ENCODE measurements around the gene SRPX.

Gene SRPX, protein sequence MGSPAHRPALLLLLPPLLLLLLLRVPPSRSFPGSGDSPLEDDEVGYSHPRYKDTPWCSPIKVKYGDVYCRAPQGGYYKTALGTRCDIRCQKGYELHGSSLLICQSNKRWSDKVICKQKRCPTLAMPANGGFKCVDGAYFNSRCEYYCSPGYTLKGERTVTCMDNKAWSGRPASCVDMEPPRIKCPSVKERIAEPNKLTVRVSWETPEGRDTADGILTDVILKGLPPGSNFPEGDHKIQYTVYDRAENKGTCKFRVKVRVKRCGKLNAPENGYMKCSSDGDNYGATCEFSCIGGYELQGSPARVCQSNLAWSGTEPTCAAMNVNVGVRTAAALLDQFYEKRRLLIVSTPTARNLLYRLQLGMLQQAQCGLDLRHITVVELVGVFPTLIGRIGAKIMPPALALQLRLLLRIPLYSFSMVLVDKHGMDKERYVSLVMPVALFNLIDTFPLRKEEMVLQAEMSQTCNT

DNA sequence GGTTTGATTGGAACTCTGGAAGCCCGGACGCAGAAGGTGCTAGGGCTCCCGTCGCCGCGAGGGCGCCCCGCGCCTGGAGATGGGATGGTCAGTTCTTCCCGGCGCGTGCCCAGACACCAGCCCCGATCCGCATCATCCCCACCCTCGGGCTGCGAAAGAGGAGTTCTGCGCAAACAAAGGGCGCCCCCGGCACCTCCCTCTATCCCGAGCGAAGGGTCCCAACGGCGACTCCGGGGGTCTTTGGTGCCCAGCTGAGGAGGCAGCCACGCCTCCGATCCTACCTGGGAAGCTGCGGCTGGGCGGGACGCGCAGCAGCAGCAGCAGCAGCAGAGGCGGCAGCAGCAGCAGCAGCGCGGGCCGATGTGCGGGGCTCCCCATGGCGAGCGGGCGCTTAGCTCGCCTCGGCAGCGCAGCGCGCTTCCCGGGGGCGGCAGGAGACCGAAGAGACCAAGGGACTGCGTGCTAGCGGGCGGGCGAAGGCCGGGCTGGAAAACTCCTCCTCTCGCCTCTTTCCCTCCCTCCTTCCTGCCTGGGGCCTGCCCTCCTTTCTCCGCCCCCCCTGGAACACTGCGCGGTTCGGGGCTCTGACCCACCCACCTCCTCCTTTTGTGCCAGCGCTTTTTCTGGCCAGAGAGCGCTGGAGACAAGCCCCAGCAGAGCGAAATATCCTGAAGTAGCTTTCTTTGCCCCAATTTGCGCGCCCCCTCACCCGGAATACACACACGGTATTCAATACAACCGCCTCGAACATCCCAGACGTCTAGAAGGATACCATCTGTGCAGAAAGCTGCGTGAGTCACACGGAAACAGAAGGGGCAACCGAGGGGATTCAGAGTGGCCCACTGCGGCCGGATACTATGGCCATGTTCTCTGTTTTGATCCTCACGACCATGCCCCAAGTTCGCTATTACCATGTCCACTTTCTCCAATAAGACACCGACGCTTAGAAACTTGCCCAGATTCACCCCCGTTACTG is at the start of gene SRPX:
Gene SRPX, minus strand, starts transcription at position 457 of the 976 bp plus-strand sequence. Its CDS starts 79 bp downstream, at position 378.
- no peak for DNase-seq (ENCODE audit: low read depth)

DNA sequence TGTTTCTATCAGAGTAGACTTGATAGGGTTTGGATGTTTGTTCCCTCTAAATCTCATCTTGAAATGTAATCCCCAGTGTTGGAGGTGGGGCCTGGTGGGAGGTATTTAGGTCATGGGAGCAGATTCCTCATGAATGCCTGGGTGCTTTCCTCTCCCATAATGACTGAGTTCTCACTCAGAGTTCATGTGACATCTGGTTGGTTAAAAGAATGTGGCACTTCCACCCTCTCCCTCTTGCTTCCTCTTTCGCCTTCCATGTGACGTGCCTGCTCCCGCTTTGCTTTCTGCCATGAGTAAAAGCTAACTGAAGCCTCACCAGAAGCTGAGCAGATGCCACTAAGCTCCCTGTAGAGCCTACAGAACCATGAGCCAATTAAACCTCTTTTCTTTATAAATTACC is 47.3 kb upstream of the SRPX start:
- DNase-seq (ENCODE audit: low read depth) = no peak

DNA sequence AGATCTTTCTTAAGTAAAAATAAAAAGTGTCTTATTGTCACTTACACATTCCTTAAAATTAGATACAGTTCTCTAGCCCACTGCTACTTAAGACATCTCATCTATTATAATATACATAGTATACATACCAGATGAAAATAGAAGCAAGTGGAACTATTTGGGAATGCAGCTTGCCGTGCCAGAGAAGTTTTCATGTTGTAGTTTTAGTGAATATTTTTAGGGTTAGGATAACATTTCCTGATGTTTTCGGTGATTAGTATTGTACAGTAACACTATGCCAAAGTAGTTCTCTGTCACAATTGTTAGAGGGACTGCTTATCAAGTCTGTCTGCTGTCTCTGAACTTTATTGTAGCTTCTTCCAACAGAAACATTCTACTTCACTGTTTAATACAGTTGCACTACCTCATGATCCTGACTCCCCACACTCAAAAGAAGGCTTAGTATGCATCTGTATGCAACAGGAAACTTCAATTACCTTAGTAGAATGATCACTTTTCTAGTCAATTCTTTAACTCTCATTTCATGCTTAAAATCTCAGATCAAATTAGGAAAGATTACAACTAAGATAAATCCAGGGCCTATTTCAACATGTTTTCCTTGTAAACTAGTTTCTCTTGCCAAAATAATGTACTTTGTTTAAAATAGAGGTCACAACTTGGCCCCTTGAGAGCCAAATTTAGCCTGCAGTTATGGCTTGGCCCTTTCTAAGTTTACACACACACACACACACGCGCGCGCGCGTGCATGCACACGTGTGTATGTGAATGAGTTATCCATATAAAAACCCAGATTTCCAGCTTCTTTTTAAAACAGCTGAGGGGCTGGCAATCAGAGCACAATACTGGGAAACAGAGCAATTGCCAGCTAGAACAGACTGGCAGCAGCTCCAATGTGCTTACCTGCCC is 42.3 kb upstream of the SRPX start:
- no peak for DNase-seq (ENCODE audit: low read depth)

DNA sequence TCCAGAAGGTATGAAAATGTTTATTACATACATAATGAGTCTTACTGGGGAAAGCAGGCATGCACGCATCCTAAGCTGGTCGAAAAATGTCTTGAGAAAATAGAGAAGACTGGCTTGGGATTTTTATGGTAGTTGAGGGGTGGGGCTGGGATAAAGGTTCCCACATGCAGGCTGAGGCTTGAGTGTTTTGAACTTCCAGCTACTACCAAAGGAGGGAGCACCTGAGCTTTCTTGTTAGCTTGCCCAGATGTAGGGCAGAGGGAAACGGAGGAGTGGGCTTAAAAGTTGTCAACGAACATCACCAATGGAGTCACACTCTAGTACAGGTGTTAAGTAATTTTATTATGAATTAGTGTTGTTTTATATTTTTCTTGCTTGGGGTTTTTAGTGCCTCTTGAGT is 39.6 kb upstream of the SRPX start:
- DNase-seq (ENCODE audit: low read depth) = no peak

DNA sequence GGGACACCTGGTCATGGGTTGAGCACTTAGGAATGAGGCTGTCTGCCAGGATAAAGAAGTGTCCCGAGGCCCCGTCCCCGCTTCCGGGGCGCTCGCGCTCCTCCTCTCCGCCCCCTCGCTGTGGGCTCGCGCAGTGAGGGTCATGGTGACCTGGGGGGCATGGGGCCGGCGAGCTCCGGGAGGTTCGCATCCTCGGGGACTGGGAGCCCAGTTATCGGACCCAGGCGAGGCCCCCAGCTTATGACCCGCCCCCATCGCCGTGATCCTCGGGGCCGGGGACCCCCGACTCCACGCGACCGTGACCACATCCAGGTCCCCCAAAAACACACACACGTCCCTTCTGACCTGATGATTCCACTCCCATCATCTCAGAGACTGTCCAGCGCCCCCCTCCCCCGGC is 35.3 kb upstream of the SRPX start:
- DNase-seq (ENCODE audit: low read depth) = no peak

DNA sequence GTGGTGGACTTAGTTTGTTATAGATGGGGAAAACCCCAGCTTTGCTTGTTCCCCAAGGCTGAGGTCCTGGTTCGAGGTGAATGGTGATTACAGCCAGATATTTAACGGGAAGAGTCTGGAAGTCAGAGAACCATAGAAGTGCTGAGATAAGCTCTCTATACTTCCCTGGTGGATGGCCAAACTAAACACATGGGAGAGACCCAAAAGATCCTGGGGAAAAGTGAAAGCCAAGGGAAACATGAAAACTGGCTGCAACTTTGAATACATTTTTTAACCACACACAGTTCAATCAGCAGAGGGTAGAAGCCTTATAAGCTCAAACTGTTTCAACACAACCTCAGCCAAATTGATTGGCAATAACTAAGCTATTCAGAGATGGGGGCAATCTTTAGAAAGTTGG is 29.3 kb upstream of the SRPX start:
- no peak for DNase-seq (ENCODE audit: low read depth)

DNA sequence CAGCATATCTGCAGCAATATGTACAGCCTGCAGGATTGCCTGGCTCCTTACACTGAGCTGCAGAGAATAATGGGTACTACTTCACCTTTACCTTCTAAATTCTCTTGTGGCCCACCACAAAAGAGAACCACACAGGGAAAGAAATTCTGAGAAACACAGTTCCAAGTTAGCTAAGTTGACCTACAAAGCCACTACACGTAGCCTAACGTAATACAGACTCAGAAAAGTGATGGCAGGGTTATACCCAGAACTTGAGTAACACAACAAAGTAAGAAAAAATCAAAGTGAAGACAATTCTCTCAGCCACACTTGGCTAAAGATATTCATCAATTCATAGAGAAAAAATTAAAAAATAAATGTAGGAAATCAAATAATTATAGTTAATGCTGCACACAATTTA is 26.4 kb upstream of the SRPX start:
- DNase-seq (ENCODE audit: low read depth) = no peak

DNA sequence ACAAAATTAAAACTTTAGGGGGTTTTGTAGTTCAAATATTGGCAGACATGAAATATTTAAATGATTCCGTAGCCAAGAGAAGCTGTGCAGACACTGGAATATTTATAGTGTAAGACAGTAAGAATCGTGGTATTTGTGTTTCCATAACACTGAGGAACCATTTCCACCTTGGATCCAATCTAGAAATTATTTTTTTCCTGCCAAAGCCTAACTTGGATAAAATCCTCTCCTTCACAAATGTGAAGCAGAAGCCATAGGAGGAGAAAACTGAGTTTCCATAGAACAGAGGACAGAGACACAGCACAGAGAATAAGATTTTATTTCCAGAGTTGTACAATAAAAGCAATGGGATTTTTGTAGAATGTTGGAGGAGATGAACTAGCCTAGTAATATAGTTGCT is 19.9 kb upstream of the SRPX start:
- no peak for DNase-seq (ENCODE audit: low read depth)

DNA sequence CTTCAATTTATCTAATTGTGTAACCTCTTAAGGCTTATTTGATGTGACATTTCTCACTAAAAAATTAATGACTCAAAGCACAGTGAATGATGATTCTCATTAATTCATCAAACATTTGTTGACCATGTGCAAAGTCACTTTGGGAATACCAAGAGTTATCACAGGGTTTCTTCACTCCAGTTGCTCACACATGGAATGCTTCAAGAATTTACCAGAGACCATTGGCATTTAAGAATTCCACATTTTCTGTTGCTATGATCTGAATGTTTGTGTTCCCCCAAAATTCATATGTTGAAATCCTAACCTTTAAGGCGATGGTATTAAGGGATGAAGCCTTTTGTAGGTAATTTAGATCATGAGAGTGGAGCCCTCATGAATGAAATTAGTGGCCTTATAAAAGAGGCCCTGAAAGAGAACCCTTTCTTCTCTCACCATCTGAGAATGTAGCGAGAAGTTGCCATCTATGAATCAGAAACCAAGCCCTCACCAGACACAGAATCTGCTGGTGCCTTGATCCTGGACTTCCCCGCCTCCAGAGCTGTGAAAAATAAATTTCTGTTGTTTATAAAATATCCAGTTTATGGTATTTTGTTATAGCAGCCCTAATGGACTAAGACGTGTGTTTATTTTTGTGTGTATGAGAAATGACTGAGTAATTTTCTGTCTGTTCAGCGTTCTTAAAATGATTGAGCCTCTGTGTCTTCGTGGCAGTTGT is 16.4 kb upstream of the SRPX start:
- DNase-seq (ENCODE audit: low read depth) = no peak

DNA sequence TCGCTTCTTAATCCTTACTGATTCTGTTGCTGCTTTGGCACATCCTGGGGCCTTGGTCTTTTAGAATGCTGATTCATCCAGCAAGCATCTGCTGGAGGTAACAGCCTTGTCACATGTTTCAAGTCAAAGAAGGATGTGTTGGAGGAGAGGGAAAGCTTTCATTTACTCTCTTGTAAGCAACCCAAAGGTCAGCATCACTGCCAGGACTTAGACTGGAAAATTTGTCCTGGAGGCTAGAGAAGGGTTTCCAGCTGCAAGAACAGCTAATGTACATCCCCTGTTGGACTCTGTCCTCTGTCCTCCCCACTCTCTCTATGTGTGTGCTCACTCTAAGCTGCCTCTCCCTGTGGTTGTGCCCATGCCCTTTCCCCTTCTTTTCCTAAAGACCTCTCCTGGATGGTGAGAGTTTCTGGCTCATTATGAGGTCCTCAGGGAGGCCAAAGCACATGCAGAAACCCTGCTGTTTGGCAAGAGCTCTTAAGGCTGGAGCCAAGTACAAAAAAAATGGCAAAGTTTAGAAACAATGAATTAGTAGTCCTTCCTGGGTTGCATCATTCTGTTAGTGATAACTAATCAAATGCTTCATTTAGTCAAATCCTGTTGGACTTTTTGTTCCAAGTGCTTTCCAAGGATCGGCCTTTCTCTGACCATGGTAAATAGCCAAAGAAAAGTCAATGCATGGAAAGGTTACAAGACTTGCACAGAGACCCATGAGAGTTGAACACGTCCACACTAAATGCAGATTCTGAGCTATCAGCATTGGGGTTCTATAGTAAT is 13.4 kb upstream of the SRPX start:
- no peak for DNase-seq (ENCODE audit: low read depth)

DNA sequence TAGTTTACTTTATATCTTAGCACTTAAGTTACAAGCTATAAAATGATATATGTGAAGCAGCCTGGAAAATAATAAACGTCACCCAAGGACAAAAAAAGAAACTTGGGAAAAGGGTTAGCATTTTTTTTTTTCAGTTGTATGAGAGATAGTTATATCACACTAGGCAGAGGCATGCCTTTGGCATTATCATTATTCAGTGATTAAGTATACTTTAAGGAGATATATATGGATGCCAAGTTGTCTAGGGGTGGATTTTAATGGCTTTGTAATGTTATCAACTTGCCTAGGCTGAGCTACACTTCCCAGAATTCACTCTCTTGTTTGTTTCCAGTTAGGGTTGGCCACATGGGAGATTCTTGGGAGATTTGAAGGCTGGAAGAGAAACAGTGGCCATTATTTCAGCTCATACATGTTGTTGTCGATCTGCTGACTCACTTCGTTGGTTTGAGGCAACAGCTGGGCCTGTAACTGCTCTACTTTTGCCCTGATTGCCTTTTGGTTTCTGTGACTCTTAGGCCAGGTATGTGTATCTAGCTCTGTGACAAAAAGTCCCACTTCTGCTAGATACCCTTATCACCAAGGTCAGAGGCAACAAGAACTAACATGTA is 11.5 kb upstream of the SRPX start:
- DNase-seq (ENCODE audit: low read depth) = no peak

DNA sequence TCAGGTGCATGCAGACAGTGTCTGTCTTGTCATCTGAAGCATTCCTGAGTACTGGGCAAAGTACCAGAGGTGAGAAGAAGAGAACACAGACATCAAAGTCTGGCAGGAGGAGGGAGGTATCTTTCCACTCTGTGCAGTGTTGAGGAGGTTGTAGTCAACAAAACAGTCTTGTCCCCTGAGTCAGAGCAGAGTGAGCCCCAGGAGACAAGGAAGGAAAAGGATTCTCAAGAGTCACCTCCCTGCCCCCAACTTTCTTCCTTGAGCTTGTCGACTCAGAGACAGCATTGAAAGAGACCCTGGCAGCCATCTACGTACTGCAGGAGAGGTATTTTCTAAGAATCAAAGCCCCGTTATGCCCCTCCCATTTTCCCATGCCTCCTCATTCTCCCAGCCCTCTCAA is 4.4 kb upstream of the SRPX start:
- no peak for DNase-seq (ENCODE audit: low read depth)

DNA sequence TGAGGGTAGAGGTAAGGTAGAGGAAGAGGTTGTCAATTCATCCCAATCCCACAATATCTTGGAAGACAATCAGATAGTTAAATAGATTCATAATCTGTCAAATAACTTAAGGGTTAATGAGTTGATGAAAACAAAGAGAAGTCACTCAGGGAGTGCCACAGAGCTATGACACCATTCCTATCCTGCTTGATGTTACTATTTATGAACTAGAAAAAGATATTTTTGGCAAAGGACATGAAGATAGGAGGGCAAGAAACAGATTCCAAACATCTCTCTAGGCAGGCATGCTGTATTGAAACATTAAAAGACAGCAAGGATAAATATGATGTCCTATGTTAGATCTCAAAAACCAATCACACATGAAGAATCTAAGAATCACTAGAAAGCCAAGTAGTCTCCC is 3.5 kb upstream of the SRPX start:
- no peak for DNase-seq (ENCODE audit: low read depth)

DNA sequence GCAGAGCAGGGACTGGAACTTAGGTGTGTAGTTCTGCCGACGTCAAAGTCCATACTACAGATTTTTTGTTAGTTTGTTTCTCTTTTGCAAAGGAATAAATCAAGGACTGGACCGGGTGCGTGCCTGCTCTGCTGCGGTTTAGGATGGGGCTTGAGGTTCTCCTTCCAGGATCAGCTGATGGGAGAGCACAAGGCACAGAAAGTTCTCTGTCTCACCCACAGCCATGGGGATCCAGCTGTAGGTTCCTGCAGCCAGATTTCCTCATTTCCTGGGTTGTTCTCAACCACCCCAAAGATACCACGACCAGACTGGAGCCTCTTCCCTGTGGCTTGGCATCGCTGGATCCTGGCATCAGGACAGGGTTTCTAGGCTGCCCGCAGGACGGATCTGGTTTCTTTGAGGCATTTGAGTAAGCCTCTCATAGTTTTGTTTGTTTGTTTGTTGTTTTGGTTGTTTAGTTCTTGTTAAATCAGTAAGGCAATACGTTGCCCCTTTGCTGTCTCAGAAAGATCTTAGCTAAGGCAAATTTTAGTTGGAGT is 789 bp upstream of the SRPX start:
- DNase-seq (ENCODE audit: low read depth) = no peak

DNA sequence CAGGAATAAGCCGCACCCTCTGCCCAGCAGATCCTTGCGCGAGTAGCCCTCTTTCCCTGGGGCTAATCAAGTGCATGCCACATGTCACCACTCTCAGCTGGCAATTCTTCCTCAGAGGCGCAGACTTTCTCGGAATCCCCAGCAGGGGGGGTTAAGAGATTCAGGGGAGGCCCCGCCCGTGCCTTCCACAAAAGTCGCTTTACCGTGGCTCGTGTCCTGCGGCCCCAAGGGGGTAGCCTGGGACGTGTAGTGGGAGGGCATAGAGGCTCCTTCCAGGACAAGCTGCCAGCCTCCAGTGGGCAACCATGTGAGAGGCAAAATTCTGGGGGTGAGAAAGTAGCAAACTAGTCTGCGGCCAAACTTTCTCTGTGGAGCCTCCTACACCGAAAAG is 652 bp downstream of the SRPX start:
- DNase-seq (ENCODE audit: low read depth) = no peak

DNA sequence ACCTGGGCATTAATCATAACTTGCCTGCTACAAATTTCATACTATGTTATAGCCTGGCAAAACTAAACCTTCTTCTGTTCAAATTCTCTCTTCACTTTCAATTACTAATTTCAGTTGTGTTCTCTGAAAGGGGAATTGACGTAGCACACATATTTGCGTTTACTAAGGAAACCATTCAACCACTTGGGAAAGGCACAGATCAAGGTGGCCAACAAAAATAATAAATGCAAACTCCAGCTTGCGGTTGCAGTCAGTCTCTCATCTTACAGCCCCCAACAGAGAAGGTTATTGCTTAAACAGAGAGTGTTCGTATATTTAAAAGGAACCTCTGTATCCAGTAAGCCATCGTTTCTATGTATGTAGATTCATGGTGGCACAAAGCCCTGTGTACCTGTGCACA is 4.0 kb downstream of the SRPX start:
- DNase-seq (ENCODE audit: low read depth) = no peak

DNA sequence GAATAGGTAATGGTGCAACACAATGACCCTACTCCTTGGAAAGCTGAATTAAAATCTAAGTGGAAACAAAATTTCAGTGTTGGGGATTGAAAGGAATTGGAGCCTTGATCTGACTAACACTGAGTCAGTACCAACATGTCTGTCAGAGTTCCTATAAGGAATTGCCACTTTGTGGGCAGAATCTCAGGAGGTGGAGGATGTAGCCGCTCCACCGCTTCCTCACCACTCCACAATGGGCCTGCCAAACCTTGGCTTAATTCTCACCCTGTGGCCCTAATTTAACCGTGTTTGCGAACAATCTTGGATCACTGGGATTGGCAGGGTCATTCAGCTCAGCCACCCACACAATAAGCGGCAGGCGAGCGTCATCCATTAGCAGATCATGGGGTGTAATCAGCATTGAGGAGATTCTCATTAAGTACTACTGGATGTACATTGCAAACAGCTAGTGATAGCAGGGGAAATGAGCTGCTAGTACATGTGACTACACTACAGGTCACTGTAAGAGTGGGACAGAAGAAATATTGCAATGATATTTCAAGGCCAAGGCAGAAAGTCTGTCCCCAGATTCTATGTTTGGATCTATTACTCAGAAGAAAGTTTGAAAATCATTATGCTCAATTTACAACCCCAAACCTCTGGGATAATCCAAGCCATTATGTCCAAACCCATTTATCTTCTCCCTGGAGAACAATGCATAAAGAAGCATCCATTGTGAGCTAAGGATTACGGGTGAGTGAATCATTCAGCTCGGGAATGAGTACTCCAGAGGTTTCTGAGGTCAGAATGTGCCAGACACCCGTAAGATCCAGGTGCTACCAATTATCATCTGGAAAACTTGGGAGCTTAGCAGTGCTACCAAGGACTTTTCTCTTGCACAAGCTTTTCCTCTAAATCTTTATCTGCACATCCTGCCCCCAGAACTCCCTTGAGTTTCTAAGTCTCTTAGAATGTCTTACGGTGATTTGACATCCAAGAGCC is 5.8 kb downstream of the SRPX start:
- no peak for DNase-seq (ENCODE audit: low read depth)

DNA sequence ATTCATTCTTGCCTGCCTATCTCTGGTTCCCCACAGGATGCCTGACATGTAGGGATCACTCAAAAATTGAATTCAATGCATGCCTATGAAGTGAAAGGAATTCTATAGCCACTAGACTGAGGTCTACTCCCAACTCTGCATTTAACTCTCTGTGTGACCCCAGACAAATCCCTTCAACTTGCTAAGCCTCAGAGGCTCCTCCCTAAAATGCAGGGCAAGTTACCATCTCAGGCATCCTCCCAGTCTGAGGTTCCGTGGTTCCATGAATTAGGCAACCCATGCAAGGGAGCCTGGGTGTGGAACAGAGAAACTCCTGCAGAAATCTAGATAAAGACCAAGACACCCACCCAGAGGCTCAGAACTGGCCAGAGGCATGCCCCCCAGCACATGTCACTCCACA is 6.6 kb downstream of the SRPX start:
- DNase-seq (ENCODE audit: low read depth) = no peak
